Measurements from ENCODE around the gene SPARC.

SPARC gene

GRCh38 chr5:151624476-151624875, 62.2 kb downstream of the SPARC start:
- Histone ChIP-seq H3K9ac (ENCODE audit: insufficient read length) (no peak overlapping the region), H3K9me3 (ENCODE audit: low read depth, low read length) (no peaks in the 10 kb centered on the region), H3K36me3 (ENCODE audit: insufficient read depth, low read length) (no peaks in the 10 kb centered on the region), H3K4me3 (no peak overlapping the region), H3K27ac (no peak overlapping the region)
- no peak for DNase-seq (ENCODE audit: low read depth, low spot score)
- TF ChIP-seq EZH2 (IDR thresholded peaks at IDR 0.05), result no peak
- TF ChIP-seq FOXP2 (optimal IDR thresholded peaks at IDR 0.05; ENCODE audit: control extremely low read depth, extremely low read length, insufficient read depth), result no peak
- no peak for TF ChIP-seq POLR2AphosphoS5 (IDR thresholded peaks at IDR 0.05; ENCODE audit: borderline replicate concordance, low read depth, low read length)

GRCh38 chr5:151622367-151623088, 64.2 kb downstream of the SPARC start:
- no peak overlapping the region for H3K4me3 ChIP-seq
- no peak for DNase-seq (ENCODE audit: low read depth, low spot score)
- no peak for TF ChIP-seq FOXP2 (optimal IDR thresholded peaks at IDR 0.05; ENCODE audit: control extremely low read depth, extremely low read length, insufficient read depth)
- H3K9me3 ChIP-seq (ENCODE audit: low read depth, low read length), result no peaks in the 10 kb centered on the region
- no peak overlapping the region for H3K27ac ChIP-seq
- no peak overlapping the region for H3K9ac ChIP-seq (ENCODE audit: insufficient read length)
- H3K36me3 ChIP-seq (ENCODE audit: insufficient read depth, low read length), result no peaks in the 10 kb centered on the region

GRCh38 chr5:151620461-151620840, 66.3 kb downstream of the SPARC start:
- H3K36me3 ChIP-seq (ENCODE audit: insufficient read depth, low read length), result no peaks in the 10 kb centered on the region
- peak overlapping the region; percentile 42; the same call in 1 of the 2 replicates for H3K27ac ChIP-seq
- DNase-seq (ENCODE audit: low read depth, low spot score), result no peak
- H3K4me3 ChIP-seq, result peak overlapping the region; percentile 61
- TF ChIP-seq POLR2AphosphoS5 (IDR thresholded peaks at IDR 0.05; ENCODE audit: borderline replicate concordance, low read depth, low read length), result no peak
- TF ChIP-seq FOXP2 (optimal IDR thresholded peaks at IDR 0.05; ENCODE audit: control extremely low read depth, extremely low read length, insufficient read depth), result no peak
- no peak for TF ChIP-seq EZH2 (IDR thresholded peaks at IDR 0.05)
- no peak overlapping the region for H3K9ac ChIP-seq (ENCODE audit: insufficient read length)
- no peaks in the 10 kb centered on the region for H3K9me3 ChIP-seq (ENCODE audit: low read depth, low read length)

- no peak overlapping the region for H3K9ac ChIP-seq (ENCODE audit: insufficient read length)
- TF ChIP-seq POLR2AphosphoS5 (IDR thresholded peaks at IDR 0.05; ENCODE audit: borderline replicate concordance, low read depth, low read length) (no peak), FOXP2 (optimal IDR thresholded peaks at IDR 0.05; ENCODE audit: control extremely low read depth, extremely low read length, insufficient read depth) (no peak), EZH2 (IDR thresholded peaks at IDR 0.05) (no peak)
- H3K36me3 ChIP-seq (ENCODE audit: insufficient read depth, low read length), result no peaks in the 10 kb centered on the region
- H3K27ac ChIP-seq, result peak overlapping the region; percentile 42; the same call in 1 of the 2 replicates
- peak overlapping the region; percentile 61 for H3K4me3 ChIP-seq
- H3K9me3 ChIP-seq (ENCODE audit: low read depth, low read length), result no peaks in the 10 kb centered on the region
- DNase-seq (ENCODE audit: low read depth, low spot score), result no peak
Observed at GRCh38 chr5:151619812-151620460, 66.8 kb downstream of the SPARC start.

GRCh38 chr5:151618907-151619306, 67.8 kb downstream of the SPARC start:
- no peaks in the 10 kb centered on the region for H3K9me3 ChIP-seq (ENCODE audit: low read depth, low read length)
- H3K4me3 ChIP-seq, result no peak overlapping the region
- H3K27ac ChIP-seq, result no peak overlapping the region
- no peaks in the 10 kb centered on the region for H3K36me3 ChIP-seq (ENCODE audit: insufficient read depth, low read length)
- no peak overlapping the region for H3K9ac ChIP-seq (ENCODE audit: insufficient read length)
- TF ChIP-seq FOXP2 (optimal IDR thresholded peaks at IDR 0.05; ENCODE audit: control extremely low read depth, extremely low read length, insufficient read depth) (no peak), EZH2 (IDR thresholded peaks at IDR 0.05) (no peak), POLR2AphosphoS5 (IDR thresholded peaks at IDR 0.05; ENCODE audit: borderline replicate concordance, low read depth, low read length) (no peak)
- DNase-seq (ENCODE audit: low read depth, low spot score), result no peak

- H3K9me3 ChIP-seq (ENCODE audit: low read depth, low read length), result no peaks in the 10 kb centered on the region
- H3K4me3 ChIP-seq, result no peak overlapping the region
- H3K36me3 ChIP-seq (ENCODE audit: insufficient read depth, low read length), result no peaks in the 10 kb centered on the region
- TF ChIP-seq POLR2AphosphoS5 (IDR thresholded peaks at IDR 0.05; ENCODE audit: borderline replicate concordance, low read depth, low read length) (no peak), EZH2 (IDR thresholded peaks at IDR 0.05) (no peak), FOXP2 (optimal IDR thresholded peaks at IDR 0.05; ENCODE audit: control extremely low read depth, extremely low read length, insufficient read depth) (no peak)
- H3K9ac ChIP-seq (ENCODE audit: insufficient read length), result no peak overlapping the region
- no peak overlapping the region for H3K27ac ChIP-seq
- DNase-seq (ENCODE audit: low read depth, low spot score), result no peak
Observed at GRCh38 chr5:151617841-151618710, 68.6 kb downstream of the SPARC start.

GRCh38 chr5:151617383-151617840, 69.3 kb downstream of the SPARC start:
- no peak for DNase-seq (ENCODE audit: low read depth, low spot score)
- TF ChIP-seq POLR2AphosphoS5 (IDR thresholded peaks at IDR 0.05; ENCODE audit: borderline replicate concordance, low read depth, low read length) (no peak), FOXP2 (optimal IDR thresholded peaks at IDR 0.05; ENCODE audit: control extremely low read depth, extremely low read length, insufficient read depth) (no peak), EZH2 (IDR thresholded peaks at IDR 0.05) (no peak)
- H3K9me3 ChIP-seq (ENCODE audit: low read depth, low read length), result no peaks in the 10 kb centered on the region

GRCh38 chr5:151615431-151615830, 71.3 kb downstream of the SPARC start:
- no peak overlapping the region for H3K9ac ChIP-seq (ENCODE audit: insufficient read length)

More at GRCh38 chr5:151617383-151617840, 69.3 kb downstream of the SPARC start:
- Histone ChIP-seq H3K27ac (no peak overlapping the region), H3K4me3 (no peak overlapping the region), H3K9ac (ENCODE audit: insufficient read length) (no peak overlapping the region), H3K36me3 (ENCODE audit: insufficient read depth, low read length) (no peaks in the 10 kb centered on the region)

More at GRCh38 chr5:151615431-151615830, 71.3 kb downstream of the SPARC start:
- no peak for DNase-seq (ENCODE audit: low read depth, low spot score)
- Histone ChIP-seq H3K27ac (no peak overlapping the region), H3K9me3 (ENCODE audit: low read depth, low read length) (no peaks in the 10 kb centered on the region), H3K36me3 (ENCODE audit: insufficient read depth, low read length) (no peaks in the 10 kb centered on the region), H3K4me3 (no peak overlapping the region)
- no peak for TF ChIP-seq POLR2AphosphoS5 (IDR thresholded peaks at IDR 0.05; ENCODE audit: borderline replicate concordance, low read depth, low read length)
- no peak for TF ChIP-seq FOXP2 (optimal IDR thresholded peaks at IDR 0.05; ENCODE audit: control extremely low read depth, extremely low read length, insufficient read depth)
- TF ChIP-seq EZH2 (IDR thresholded peaks at IDR 0.05), result no peak

Measured in SK-N-MC (cell line).